ENCODE results near the gene SORCS2.

DNA sequence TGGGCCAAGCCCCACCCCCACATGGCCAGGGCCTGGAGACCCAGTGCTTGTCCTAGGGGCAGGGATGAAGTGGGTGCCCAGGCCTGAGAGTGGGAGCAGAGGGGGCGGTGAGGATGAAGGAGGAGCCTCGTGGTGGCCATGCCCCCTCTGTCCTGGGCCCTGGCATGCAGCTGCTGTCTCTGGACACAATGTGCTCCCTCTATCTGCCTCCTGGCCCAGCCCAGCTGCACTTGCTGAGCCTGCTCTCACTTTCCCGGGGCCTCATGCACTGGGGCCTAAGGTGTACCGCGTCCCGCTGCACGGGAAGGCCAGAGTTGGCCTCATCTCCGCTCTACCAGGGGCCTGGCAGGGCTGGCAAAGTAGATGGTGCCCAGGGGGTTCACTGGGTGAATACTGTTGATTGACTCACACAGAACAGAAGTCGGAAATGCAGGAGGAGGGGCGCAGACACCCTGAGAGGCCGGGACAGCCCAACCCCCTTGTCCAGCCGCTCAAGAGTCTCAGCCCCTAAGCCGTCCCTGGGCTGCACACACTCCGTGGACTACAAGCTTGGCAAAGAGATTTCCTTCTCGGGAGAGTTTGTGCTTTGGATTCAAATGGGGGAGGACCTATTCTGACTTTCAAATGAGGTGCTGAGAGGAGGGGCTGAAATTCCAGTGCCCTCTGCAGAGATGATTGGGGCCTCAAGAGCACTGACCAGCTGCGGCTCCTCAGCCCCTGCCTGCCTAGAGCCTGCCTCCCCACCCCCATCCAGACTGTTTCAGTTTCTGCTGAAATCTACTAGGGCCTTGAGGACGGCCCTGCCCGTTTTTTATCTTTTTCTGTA, 130.0 kb downstream of the SORCS2 start:
- no peak for TF ChIP-seq POLR2AphosphoS5 (IDR thresholded peaks at IDR 0.05; ENCODE audit: low read depth, low read length)
- TF ChIP-seq, protein P1, sequence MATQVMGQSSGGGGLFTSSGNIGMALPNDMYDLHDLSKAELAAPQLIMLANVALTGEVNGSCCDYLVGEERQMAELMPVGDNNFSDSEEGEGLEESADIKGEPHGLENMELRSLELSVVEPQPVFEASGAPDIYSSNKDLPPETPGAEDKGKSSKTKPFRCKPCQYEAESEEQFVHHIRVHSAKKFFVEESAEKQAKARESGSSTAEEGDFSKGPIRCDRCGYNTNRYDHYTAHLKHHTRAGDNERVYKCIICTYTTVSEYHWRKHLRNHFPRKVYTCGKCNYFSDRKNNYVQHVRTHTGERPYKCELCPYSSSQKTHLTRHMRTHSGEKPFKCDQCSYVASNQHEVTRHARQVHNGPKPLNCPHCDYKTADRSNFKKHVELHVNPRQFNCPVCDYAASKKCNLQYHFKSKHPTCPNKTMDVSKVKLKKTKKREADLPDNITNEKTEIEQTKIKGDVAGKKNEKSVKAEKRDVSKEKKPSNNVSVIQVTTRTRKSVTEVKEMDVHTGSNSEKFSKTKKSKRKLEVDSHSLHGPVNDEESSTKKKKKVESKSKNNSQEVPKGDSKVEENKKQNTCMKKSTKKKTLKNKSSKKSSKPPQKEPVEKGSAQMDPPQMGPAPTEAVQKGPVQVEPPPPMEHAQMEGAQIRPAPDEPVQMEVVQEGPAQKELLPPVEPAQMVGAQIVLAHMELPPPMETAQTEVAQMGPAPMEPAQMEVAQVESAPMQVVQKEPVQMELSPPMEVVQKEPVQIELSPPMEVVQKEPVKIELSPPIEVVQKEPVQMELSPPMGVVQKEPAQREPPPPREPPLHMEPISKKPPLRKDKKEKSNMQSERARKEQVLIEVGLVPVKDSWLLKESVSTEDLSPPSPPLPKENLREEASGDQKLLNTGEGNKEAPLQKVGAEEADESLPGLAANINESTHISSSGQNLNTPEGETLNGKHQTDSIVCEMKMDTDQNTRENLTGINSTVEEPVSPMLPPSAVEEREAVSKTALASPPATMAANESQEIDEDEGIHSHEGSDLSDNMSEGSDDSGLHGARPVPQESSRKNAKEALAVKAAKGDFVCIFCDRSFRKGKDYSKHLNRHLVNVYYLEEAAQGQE (IDR thresholded peaks at IDR 0.05; ENCODE audit: insufficient read depth in 1 of 2, low read depth in 2 of 2, low read length in 2 of 2), result no peak

All from PFSK-1 (cell line).